K562 (cell line): Measurements from ENCODE around the gene CTXN1. TPM values are rescaled to one million over a fixed set of nuclear protein-coding genes. Genes with fewer than 3 reads are reported as not detected.
A peak's percentile ranks its signal among the peaks of the same experiment; 100 is the strongest.

ENCODE experiments used
- CHD4 ChIP-seq: fragments of 200-600 bp; sonication (generic); IDR thresholded peaks from 3 replicates; pipeline ENCODE4 v1.6.1; 2012; ENCODE audit warnings: low read depth, mild to moderate bottlenecking, mixed read lengths, low read length, inconsistent platforms; ENCODE audit not compliant: insufficient read depth, insufficient replicate concordance, poor library complexity, severe bottlenecking
- CREM ChIP-seq: IDR thresholded peaks from 2 replicates; pipeline ENCODE4 v1.6.1; 2014; ENCODE audit warnings: antibody characterized with exemption, low read depth
- EP400 ChIP-seq: fragments of 450-650 bp; IDR thresholded peaks from 2 replicates; pipeline ENCODE4 v1.6.1; 2017; ENCODE audit warnings: antibody characterized with exemption, mild to moderate bottlenecking, moderate library complexity
- FOS ChIP-seq: IDR thresholded peaks from 3 replicates; pipeline ENCODE4 v1.6.1; 2011; ENCODE audit not compliant: insufficient read length; ENCODE audit errors: extremely low read depth
- FOXJ2 ChIP-seq: fragments of 200-800 bp; sonication (Bioruptor generic); IDR thresholded peaks from 2 replicates; pipeline ENCODE4 v1.6.1; 2016; ENCODE audit warnings: missing genetic modification characterization, missing compliant biosample characterization
- FOXP1 ChIP-seq: sonication (generic); formaldehyde crosslinking; IDR thresholded peaks from 2 replicates; pipeline ENCODE4 v1.8.0; 2022; ENCODE audit warnings: mild to moderate bottlenecking, missing genetic modification reagents
- GATAD2A ChIP-seq: fragments of 450-650 bp; IDR thresholded peaks from 2 replicates; pipeline ENCODE4 v1.6.1; 2017
- HCFC1 ChIP-seq: IDR thresholded peaks from 2 replicates; pipeline ENCODE4 v1.6.1; 2012; ENCODE audit warnings: low read depth, low read length, improper control_type of control experiment
- HEY1 ChIP-seq: fragments of 250-450 bp; sonication (Bioruptor Pico); IDR thresholded peaks from 2 replicates; pipeline ENCODE4 v1.5.0; 2020; ENCODE audit warnings: mild to moderate bottlenecking, moderate library complexity, borderline replicate concordance
- MAFK ChIP-seq: IDR thresholded peaks from 2 replicates; pipeline ENCODE4 v1.6.1; 2011; ENCODE audit warnings: low read length, improper control_type of control experiment
- MCM2 ChIP-seq: fragments of 450-650 bp; IDR thresholded peaks from 2 replicates; pipeline ENCODE4 v1.6.1; 2017; ENCODE audit warnings: low read depth, mild to moderate bottlenecking
- NFYB ChIP-seq: IDR thresholded peaks from 2 replicates; pipeline ENCODE4 v1.6.1; 2011; ENCODE audit warnings: mild to moderate bottlenecking, moderate library complexity; ENCODE audit not compliant: insufficient read length; ENCODE audit errors: extremely low read depth
- NR2C2 ChIP-seq, 2 experiments: fragments of 200-800 bp in 1 of 2; sonication (Bioruptor generic) in 1 of 2; sonication (generic) in 1 of 2; formaldehyde crosslinking in 1 of 2; IDR thresholded peaks; 2 replicates each; pipeline versions ENCODE4 v1.6.1 to v1.8.0; 2016 to 2022; ENCODE audit warnings: mild to moderate bottlenecking in 1 of 2, missing compliant biosample characterization in 1 of 2, missing genetic modification characterization in 1 of 2, missing genetic modification reagents in 1 of 2
- NRF1 ChIP-seq, 2 experiments: fragments of 450-650 bp; IDR thresholded peaks in 1 of 2; conservative IDR thresholded peaks in 1 of 2; 2 replicates each; pipeline ENCODE4 v1.6.1; 2014; ENCODE audit warnings: mild to moderate bottlenecking in 2 of 2
- PHF8 ChIP-seq: fragments of 200-600 bp; sonication (generic); IDR thresholded peaks from 2 replicates; pipeline ENCODE4 v1.6.1; 2012; ENCODE audit warnings: mixed run types, mild to moderate bottlenecking, inconsistent platforms, low read length, moderate library complexity, borderline replicate concordance
- POLR2A ChIP-seq: fragments of 450-650 bp; conservative IDR thresholded peaks from 2 replicates; pipeline ENCODE4 v1.6.1; 2016
- PPARD ChIP-seq: fragments of 250-450 bp; sonication (Bioruptor Pico); IDR thresholded peaks from 2 replicates; pipeline ENCODE4 v1.8.0; 2022; ENCODE audit warnings: inconsistent platforms, mild to moderate bottlenecking, moderate library complexity
- SMAD2 ChIP-seq: fragments of 150-350 bp; IDR thresholded peaks from 2 replicates; pipeline ENCODE4 v1.6.1; 2014; ENCODE audit warnings: low read depth, mild to moderate bottlenecking, low read length
- TSC22D4 ChIP-seq: fragments of 450-650 bp; IDR thresholded peaks from 2 replicates; pipeline ENCODE4 v1.6.1; 2016; ENCODE audit warnings: missing genetic modification characterization, missing biosample characterization, control low read depth
- ZKSCAN3 ChIP-seq: fragments of 250-450 bp; sonication (Bioruptor Pico); IDR thresholded peaks from 2 replicates; pipeline ENCODE4 v1.4.0; 2020
- ZNF174 ChIP-seq: fragments of 250-450 bp; sonication (Bioruptor Pico); IDR thresholded peaks from 2 replicates; pipeline ENCODE4 v1.4.0; 2020; ENCODE audit warnings: mild to moderate bottlenecking
- ZNF3 ChIP-seq: fragments of 250-450 bp; sonication (Bioruptor Pico); IDR thresholded peaks from 2 replicates; pipeline ENCODE4 v1.5.0; 2021; ENCODE audit warnings: mild to moderate bottlenecking, moderate library complexity
- ZNF77 ChIP-seq: fragments of 250-450 bp; sonication (Bioruptor Pico); IDR thresholded peaks from 2 replicates; pipeline ENCODE4 v1.5.0; 2020
- polyA plus RNA-seq, 8 experiments: library from polyadenylated mRNA; depleted of rRNA in 4 of 8; stranded (reverse) in 5 of 8; unstranded in 3 of 8; fragments of >200 nt; fragmentation: Nextera tagmentation in 2 of 8; fragmentation: Illumina TruSeq in 1 of 8; extraction: Ambion mirVana in 2 of 8; extraction: Trizol in 1 of 8; gene quantifications; 2 replicates each; pipeline versions ENCODE4 v1.2.1 to v1.2.3, GENCODE V29; 2011 to 2014; ENCODE audit warnings: inconsistent platforms in 1 of 8, missing spikeins in 1 of 8
- total RNA-seq, 7 experiments: library from RNA; depleted of rRNA in 6 of 7; stranded (reverse); fragments of >200 nt in 6 of 7; fragmentation: Illumina TruSeq in 2 of 7; extraction: Trizol in 2 of 7; gene quantifications; 2 replicates each; pipeline versions ENCODE4 v1.2.1 to v1.2.3, GENCODE V29; 2011 to 2021; ENCODE audit warnings: low replicate concordance in 1 of 7
- TF ChIP-seq, protein P1 (sequence below): fragments of 450-650 bp; IDR thresholded peaks from 2 replicates; pipeline ENCODE4 v1.6.1; 2017; ENCODE audit warnings: antibody characterized with exemption
- TF ChIP-seq, protein P2 (sequence below): sonication (generic); formaldehyde crosslinking; IDR thresholded peaks from 2 replicates; pipeline ENCODE4 v1.8.1; 2022; ENCODE audit warnings: missing genetic modification reagents
- TF ChIP-seq, protein P3 (sequence below): fragments of 450-650 bp; IDR thresholded peaks from 2 replicates; pipeline ENCODE4 v1.6.1; 2016; ENCODE audit warnings: antibody characterized with exemption

CTXN1 gene
- total and polyA plus RNA-seq, 9 of the 15 experiments (the other 6 are each of a cell fraction or from before 2014, with no cell fraction given): 0.15 to 37.4 (median 1.8) TPM; not detected in 2

DNA sequence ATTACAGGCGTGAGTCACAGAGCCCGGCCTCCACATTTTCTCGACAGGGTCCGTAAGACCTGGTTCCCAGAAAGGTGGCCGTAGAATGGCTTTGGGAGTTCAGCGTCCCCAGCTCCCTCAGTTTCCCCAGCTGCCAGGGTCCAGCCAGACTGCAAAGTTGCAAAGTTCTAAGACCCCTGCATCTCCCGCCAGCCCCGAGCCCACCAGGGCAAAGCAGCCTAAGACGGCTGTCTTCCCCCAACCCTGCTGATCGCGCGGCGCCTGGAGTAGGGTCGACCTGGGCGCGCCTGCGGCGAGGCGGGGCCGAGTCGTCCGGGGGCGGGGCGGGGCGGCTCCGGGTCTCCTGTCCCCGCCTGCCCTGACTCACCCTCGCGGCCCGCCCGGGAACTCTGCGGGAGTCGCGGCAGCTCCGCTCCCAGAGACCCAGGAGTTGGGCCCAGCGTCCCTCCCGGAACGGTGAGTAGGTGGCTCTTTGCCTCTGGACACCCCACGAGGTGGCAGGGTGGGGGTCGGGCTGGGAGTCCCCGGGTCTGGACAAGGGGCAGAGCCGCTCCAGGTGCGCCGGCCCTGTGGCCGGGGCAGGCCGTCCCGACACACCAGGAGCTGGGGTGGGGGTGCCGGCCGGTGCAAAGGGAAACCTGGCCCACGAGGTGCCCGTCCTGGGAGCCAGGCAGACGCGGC is 37.6 kb downstream of the CTXN1 start, which contains the start of gene LRRC8E (continued):
- TF ChIP-seq, protein P1, sequence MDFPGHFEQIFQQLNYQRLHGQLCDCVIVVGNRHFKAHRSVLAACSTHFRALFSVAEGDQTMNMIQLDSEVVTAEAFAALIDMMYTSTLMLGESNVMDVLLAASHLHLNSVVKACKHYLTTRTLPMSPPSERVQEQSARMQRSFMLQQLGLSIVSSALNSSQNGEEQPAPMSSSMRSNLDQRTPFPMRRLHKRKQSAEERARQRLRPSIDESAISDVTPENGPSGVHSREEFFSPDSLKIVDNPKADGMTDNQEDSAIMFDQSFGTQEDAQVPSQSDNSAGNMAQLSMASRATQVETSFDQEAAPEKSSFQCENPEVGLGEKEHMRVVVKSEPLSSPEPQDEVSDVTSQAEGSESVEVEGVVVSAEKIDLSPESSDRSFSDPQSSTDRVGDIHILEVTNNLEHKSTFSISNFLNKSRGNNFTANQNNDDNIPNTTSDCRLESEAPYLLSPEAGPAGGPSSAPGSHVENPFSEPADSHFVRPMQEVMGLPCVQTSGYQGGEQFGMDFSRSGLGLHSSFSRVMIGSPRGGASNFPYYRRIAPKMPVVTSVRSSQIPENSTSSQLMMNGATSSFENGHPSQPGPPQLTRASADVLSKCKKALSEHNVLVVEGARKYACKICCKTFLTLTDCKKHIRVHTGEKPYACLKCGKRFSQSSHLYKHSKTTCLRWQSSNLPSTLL: no peak
- peak; percentile 82 for TF ChIP-seq POLR2A
- TF ChIP-seq PPARD: no peak
- TF ChIP-seq, protein P2, sequence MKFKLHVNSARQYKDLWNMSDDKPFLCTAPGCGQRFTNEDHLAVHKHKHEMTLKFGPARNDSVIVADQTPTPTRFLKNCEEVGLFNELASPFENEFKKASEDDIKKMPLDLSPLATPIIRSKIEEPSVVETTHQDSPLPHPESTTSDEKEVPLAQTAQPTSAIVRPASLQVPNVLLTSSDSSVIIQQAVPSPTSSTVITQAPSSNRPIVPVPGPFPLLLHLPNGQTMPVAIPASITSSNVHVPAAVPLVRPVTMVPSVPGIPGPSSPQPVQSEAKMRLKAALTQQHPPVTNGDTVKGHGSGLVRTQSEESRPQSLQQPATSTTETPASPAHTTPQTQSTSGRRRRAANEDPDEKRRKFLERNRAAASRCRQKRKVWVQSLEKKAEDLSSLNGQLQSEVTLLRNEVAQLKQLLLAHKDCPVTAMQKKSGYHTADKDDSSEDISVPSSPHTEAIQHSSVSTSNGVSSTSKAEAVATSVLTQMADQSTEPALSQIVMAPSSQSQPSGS: no peak
- TF ChIP-seq ZKSCAN3 (CRISPR knock-in tag): no peak
- TF ChIP-seq FOXJ2 (tag): no peak
- no peak for TF ChIP-seq TSC22D4 (tag)
- no peak for TF ChIP-seq FOS
- TF ChIP-seq ZNF77 (CRISPR knock-in tag): no peak
- TF ChIP-seq GATAD2A: no peak
- no peak for TF ChIP-seq CHD4
- TF ChIP-seq HCFC1: no peak
- TF ChIP-seq NR2C2 (CRISPR knock-in tag; IDR thresholded peaks at IDR 0.05): no peak
- no peak for TF ChIP-seq NR2C2 (tag; IDR thresholded peaks at IDR 0.05)
- TF ChIP-seq SMAD2: no peak
- TF ChIP-seq MCM2: no peak
- no peak; the same call in 1 of the 2 replicates for TF ChIP-seq EP400
- TF ChIP-seq ZNF3: no peak
- peak; percentile 82; the same call in 1 of the 2 replicates for TF ChIP-seq PHF8
- TF ChIP-seq ZNF174 (CRISPR knock-in tag): no peak
- TF ChIP-seq MAFK: no peak
- TF ChIP-seq NRF1 (conservative IDR thresholded peaks at IDR 0.05 in 1 of 2, IDR thresholded peaks at IDR 0.05 in 1 of 2): peak; percentile 64 to 68
- no peak for TF ChIP-seq HEY1 (CRISPR knock-in tag)
- TF ChIP-seq CREM: peak; percentile 14; the same call in 1 of the 2 replicates
- TF ChIP-seq, protein P3, sequence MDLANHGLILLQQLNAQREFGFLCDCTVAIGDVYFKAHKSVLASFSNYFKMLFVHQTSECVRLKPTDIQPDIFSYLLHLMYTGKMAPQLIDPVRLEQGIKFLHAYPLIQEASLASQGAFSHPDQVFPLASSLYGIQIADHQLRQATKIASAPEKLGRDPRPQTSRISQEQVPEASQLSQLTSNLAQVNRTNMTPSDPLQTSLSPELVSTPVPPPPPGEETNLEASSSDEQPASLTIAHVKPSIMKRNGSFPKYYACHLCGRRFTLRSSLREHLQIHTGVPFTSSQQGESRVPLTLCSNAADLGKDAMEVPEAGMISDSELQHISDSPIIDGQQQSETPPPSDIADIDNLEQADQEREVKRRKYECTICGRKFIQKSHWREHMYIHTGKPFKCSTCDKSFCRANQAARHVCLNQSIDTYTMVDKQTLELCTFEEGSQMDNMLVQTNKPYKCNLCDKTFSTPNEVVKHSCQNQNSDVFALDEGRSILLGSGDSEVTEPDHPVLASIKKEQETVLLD: no peak
- no peak for TF ChIP-seq FOXP1 (CRISPR knock-in tag)
- no peak for TF ChIP-seq NFYB
